ENCODE data around the gene SLMAP. TPM values are rescaled to one million over a fixed set of nuclear protein-coding genes. Genes with fewer than 3 reads are reported as not detected.

SLMAP gene
- total RNA-seq, 1 experiment from 2014 or later = 27.8 TPM

DNA sequence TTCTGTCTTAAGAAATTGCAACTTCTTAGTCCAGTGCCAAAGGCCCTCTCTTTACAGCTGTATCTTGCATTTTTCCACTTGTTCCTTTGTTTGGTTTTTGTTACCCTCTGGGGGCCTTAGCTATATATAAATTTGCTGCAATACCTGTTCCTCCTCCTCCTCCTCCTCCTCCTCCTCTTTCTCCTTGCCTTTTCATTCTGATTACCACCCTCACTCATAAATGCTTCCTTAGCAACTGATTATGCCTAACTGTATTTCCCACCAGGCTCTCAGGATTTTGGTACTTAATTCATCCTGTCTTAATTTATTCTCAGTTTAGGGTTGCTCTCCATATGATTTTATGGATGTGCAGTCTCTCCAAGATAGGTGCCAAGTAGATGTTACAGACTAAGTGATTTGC lies 65.7 kb downstream of the SLMAP start:
- Histone ChIP-seq H3K4me3 (no peak overlapping the region), H3K9me3 (replicated peaks) (no peaks in the 10 kb centered on the region), H3K4me1 (peaks cover 3% of the 10 kb centered on the region; the same call in 1 of the 2 replicates), H3K36me3 (no peaks in the 10 kb centered on the region), H3K27ac (no peak overlapping the region), H3K27me3 (no peaks in the 10 kb centered on the region)
- no peak for DNase-seq

- Histone ChIP-seq H3K4me1 (peaks cover 3% of the 10 kb centered on the region; the same call in 1 of the 2 replicates), H3K36me3 (no peaks in the 10 kb centered on the region), H3K9me3 (replicated peaks) (no peaks in the 10 kb centered on the region), H3K4me3 (no peak overlapping the region), H3K27ac (no peak overlapping the region), H3K27me3 (no peaks in the 10 kb centered on the region)
- no peak for DNase-seq
Measured at GRCh38 chr3:57822686-57823085, 66.6 kb downstream of the SLMAP start.

- peaks cover 3% of the 10 kb centered on the region; the same call in 1 of the 2 replicates for H3K4me1 ChIP-seq
- no peak for DNase-seq
- H3K27me3 ChIP-seq = no peaks in the 10 kb centered on the region
- H3K27ac ChIP-seq = no peak overlapping the region
- H3K4me3 ChIP-seq = no peak overlapping the region
- no peaks in the 10 kb centered on the region for H3K9me3 ChIP-seq (replicated peaks)
- no peaks in the 10 kb centered on the region for H3K36me3 ChIP-seq
Measured at GRCh38 chr3:57825116-57825515, 69.0 kb downstream of the SLMAP start.

DNA sequence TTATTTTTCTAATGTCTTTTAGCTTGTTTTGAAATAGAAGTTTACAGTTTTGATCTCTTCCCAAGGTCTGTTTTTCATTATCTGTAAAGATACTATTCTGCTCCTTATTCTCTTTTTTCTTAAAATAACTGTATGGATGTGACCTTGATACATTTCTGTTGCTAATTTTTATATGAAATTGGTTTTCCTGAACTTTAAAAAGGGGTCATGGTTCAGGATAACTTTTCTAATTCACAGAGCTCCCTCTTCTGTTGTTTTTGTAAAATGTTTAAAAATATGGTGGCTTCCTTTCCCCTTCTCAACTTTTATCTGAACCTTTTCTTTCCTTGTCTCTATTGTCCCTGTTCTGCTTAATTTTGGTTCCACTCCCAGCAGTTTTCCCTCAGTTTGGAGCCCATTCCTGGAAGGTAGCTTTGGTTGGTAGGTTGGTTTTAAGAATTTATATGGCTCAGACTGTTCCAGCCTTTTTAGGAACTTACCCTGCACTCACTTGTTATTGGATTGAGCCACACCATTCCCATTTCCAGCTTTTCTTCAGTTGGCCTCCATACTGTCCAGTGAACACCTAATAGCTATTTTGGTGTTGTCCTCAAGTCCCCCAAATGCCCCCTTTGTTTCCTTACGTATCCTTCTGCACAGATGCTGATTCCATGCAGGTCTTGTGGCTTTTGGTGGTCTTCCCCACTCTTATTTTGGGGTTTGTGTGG lies 70.3 kb downstream of the SLMAP start:
- DNase-seq = no peak

DNA sequence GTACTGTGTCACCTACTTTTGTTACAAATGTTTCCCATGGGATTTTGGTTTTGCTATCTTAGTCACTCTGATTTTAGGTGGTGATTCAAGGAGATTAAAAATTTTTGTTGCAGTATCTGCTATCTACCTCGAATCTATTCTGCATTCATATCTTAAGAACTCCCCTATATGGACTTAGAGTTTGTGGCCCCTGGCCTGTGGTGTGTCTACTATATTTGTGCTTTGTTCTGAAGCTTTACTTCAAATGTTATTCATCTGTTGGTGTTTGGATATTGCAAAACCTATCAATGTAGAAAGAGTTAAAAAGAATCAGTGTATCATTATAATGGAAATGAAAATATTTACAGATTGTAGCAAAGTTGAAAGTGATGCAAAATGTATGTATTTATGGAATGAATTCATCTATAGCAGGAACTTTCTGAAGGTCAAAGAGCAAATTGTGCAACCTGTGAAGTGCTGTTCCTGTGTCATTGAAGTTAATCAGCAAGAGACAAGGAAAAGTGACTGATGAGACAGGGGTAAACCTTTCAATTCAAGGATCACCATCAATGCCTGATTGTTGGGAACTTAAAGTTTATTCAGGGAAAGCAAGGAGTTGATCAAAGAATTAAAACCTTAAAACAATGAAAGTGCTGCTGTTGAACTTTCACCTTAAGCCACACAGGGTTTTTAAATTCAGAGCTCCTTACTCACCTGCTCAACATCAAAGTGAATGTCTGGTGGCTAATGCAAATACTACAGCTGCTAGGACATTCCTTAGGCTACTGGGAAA lies 71.0 kb downstream of the SLMAP start:
- Histone ChIP-seq H3K36me3 (no peaks in the 10 kb centered on the region), H3K4me3 (no peak overlapping the region), H3K9me3 (replicated peaks) (no peaks in the 10 kb centered on the region), H3K4me1 (peaks cover 3% of the 10 kb centered on the region; the same call in 1 of the 2 replicates), H3K27ac (no peak overlapping the region), H3K27me3 (no peaks in the 10 kb centered on the region)
- no peak for DNase-seq

More for the DNA sequence above, 70.3 kb downstream of the SLMAP start:
- Histone ChIP-seq H3K27ac (no peak overlapping the region), H3K36me3 (no peaks in the 10 kb centered on the region), H3K9me3 (replicated peaks) (no peaks in the 10 kb centered on the region), H3K27me3 (no peaks in the 10 kb centered on the region), H3K4me1 (peaks cover 3% of the 10 kb centered on the region; the same call in 1 of the 2 replicates), H3K4me3 (no peak overlapping the region)

GRCh38 chr3:57827757-57828156 lies 71.6 kb downstream of the SLMAP start:
- Histone ChIP-seq H3K27ac (no peak overlapping the region), H3K4me1 (peaks cover 3% of the 10 kb centered on the region; the same call in 1 of the 2 replicates), H3K36me3 (no peaks in the 10 kb centered on the region), H3K27me3 (no peaks in the 10 kb centered on the region), H3K9me3 (replicated peaks) (no peaks in the 10 kb centered on the region), H3K4me3 (no peak overlapping the region)
- DNase-seq = no peak

- Histone ChIP-seq H3K27ac (no peak overlapping the region), H3K36me3 (no peaks in the 10 kb centered on the region), H3K4me1 (no peaks in the 10 kb centered on the region), H3K9me3 (replicated peaks) (no peaks in the 10 kb centered on the region), H3K4me3 (no peak overlapping the region), H3K27me3 (no peaks in the 10 kb centered on the region)
- DNase-seq = no peak
Measured at GRCh38 chr3:57832486-57832885, 76.4 kb downstream of the SLMAP start.

DNA sequence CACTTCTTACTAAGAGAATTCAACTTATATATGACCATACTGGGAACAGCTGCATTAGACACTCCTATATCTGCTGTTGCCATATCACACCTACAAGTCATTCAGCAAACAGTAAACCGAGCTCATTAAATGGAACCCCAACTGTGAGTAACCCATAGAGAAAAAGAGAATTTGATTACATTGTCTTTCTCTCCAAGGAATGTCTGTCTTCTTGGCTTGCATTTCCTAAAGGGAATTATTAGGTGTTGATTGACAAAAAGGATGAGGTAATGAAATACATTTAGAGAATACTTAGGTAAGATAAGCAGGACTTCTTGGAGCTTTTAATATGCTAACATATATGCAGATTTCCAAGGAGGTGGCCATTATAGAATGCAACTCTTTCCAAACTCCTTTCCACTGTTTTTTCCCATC lies 76.8 kb downstream of the SLMAP start:
- no peak for DNase-seq
- no peak overlapping the region for H3K4me3 ChIP-seq

DNA sequence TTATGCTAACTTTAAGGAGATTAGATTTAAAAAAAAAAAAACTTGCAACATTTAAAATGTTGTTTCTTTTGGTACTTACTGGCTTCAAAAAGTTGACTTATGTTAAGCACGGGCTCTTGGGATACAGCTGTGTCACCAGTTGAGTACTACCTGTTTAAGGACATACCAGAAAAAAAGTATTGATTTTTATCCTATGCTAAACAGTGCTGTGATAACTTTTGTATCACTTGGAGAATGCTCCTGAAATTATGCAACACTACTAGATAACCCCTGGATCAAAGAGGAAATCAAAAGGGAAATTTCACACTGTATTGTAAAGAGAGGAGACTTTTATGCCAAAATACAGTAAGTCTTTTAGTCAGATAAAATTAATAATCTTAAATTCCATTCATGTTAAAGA lies 77.7 kb downstream of the SLMAP start:
- Histone ChIP-seq H3K27me3 (no peaks in the 10 kb centered on the region), H3K4me3 (no peak overlapping the region), H3K27ac (no peak overlapping the region), H3K9me3 (replicated peaks) (no peaks in the 10 kb centered on the region), H3K4me1 (no peaks in the 10 kb centered on the region), H3K36me3 (no peaks in the 10 kb centered on the region)
- DNase-seq = no peak

More for the DNA sequence above, 76.8 kb downstream of the SLMAP start:
- Histone ChIP-seq H3K4me1 (no peaks in the 10 kb centered on the region), H3K27ac (no peak overlapping the region), H3K9me3 (replicated peaks) (no peaks in the 10 kb centered on the region), H3K36me3 (no peaks in the 10 kb centered on the region), H3K27me3 (no peaks in the 10 kb centered on the region)

DNA sequence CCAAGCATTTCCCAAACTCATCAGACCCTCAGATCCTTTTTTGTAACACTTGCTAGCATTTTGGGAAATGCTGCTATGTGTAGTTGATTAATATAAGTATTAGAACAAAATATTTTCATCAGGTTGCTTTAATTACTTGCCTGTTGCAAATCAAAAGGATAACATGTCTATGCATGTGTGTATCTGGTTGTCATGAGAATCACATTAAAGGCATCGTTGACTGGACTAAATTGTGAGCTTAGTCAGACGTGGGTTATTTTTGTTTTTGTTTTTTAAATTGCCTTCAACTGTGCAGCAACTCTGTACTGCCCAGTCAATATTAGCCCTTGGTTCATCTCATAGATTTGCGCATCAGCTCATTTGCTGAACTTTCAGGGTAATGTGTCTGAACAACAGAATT lies 81.6 kb downstream of the SLMAP start:
- H3K27ac ChIP-seq = no peak overlapping the region
- no peaks in the 10 kb centered on the region for H3K9me3 ChIP-seq (replicated peaks)
- no peaks in the 10 kb centered on the region for H3K36me3 ChIP-seq
- no peaks in the 10 kb centered on the region for H3K4me1 ChIP-seq
- no peak overlapping the region for H3K4me3 ChIP-seq
- no peak for DNase-seq
- H3K27me3 ChIP-seq = no peaks in the 10 kb centered on the region

- Histone ChIP-seq H3K27ac (no peak overlapping the region), H3K4me3 (no peak overlapping the region), H3K9me3 (replicated peaks) (no peaks in the 10 kb centered on the region), H3K27me3 (no peaks in the 10 kb centered on the region), H3K36me3 (no peaks in the 10 kb centered on the region), H3K4me1 (no peaks in the 10 kb centered on the region)
- no peak for DNase-seq
Measured at GRCh38 chr3:57838627-57839026, 82.5 kb downstream of the SLMAP start.

- H3K27me3 ChIP-seq = no peaks in the 10 kb centered on the region
- H3K36me3 ChIP-seq = no peaks in the 10 kb centered on the region
- H3K4me3 ChIP-seq = no peak overlapping the region
- no peaks in the 10 kb centered on the region for H3K4me1 ChIP-seq
- no peaks in the 10 kb centered on the region for H3K9me3 ChIP-seq (replicated peaks)
- H3K27ac ChIP-seq = no peak overlapping the region
- no peak for DNase-seq
Measured at GRCh38 chr3:57840473-57840872, 84.4 kb downstream of the SLMAP start.

DNA sequence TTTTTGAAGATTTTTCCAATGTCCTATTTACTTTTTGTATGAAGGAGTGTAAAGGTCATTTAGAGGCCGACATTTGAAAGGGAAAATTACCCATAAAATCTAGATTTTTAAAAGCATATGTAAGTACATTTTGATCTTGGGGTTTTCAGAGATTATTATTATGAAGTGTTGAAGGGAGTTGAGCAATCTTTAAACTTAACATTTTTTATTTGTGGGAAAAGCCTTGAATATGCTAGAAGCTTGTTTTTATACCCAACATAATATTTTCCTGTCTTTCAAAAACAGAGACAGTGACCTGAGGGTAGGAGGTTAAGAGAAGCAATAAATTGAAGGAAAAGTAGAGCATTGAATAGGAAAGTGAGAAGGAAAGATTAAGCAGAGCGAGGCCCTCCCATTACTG lies 85.7 kb downstream of the SLMAP start:
- Histone ChIP-seq H3K4me3 (no peak overlapping the region), H3K27me3 (no peaks in the 10 kb centered on the region), H3K9me3 (replicated peaks) (no peaks in the 10 kb centered on the region), H3K27ac (no peak overlapping the region), H3K4me1 (no peaks in the 10 kb centered on the region), H3K36me3 (no peaks in the 10 kb centered on the region)
- DNase-seq = no peak

GRCh38 chr3:57848177-57848738 lies 92.1 kb downstream of the SLMAP start:
- H3K4me3 ChIP-seq = no peak overlapping the region
- H3K27me3 ChIP-seq = no peaks in the 10 kb centered on the region
- no peaks in the 10 kb centered on the region for H3K36me3 ChIP-seq
- DNase-seq = no peak
- no peak overlapping the region for H3K27ac ChIP-seq
- H3K9me3 ChIP-seq (replicated peaks) = no peaks in the 10 kb centered on the region
- H3K4me1 ChIP-seq = no peaks in the 10 kb centered on the region

DNA sequence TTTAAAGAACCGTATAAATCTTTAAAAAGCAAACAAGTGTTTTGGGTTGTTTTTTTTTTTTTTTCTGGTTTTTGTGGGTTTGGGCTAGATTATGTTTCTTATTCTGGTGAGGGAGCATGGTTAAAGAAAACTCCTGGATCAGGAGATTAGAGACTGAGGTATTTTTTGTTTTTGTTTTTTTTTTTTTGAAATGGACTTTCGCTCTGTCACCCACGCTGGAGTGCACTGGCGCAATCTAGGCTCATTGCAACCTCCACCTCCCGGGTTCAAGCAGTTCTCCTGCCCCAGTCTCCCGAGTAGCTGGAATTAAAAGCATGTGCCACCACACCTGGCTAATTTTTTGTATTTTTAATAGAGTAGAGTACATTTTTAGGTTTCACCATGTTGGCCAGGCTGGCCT lies 95.2 kb downstream of the SLMAP start:
- no peak for DNase-seq
- Histone ChIP-seq H3K27me3 (no peaks in the 10 kb centered on the region), H3K27ac (no peak overlapping the region), H3K9me3 (replicated peaks) (no peaks in the 10 kb centered on the region), H3K4me3 (no peak overlapping the region), H3K4me1 (no peaks in the 10 kb centered on the region), H3K36me3 (no peaks in the 10 kb centered on the region)
